NCI-H2029 (cell line): Measurements from ENCODE around the gene PROCR.
"Not testable (repeated sequence)": the region's sequence is repeated elsewhere in the genome, so short reads cannot be mapped to it uniquely, and the experiment has no call there.

Experiments
- DNase-seq: peaks from one replicate; lab custom pipeline; 2025; lab: John Stamatoyannopoulos, UW

The PROCR gene

GRCh38 chr20:35171753-35172433 lies at the start of gene PROCR:
Gene PROCR (plus strand): TSS chr20:35172072. CDS start chr20:35172155, 83 bp downstream.
- peak; percentile 59 for DNase-seq

GRCh38 chr20:35122756-35123405 lies 49.0 kb upstream of the PROCR start:
- no peak for DNase-seq

GRCh38 chr20:35125753-35126152 lies 46.1 kb upstream of the PROCR start:
- no peak for DNase-seq

GRCh38 chr20:35129647-35130069 lies 42.2 kb upstream of the PROCR start:
- peak; percentile 1 for DNase-seq

DNA sequence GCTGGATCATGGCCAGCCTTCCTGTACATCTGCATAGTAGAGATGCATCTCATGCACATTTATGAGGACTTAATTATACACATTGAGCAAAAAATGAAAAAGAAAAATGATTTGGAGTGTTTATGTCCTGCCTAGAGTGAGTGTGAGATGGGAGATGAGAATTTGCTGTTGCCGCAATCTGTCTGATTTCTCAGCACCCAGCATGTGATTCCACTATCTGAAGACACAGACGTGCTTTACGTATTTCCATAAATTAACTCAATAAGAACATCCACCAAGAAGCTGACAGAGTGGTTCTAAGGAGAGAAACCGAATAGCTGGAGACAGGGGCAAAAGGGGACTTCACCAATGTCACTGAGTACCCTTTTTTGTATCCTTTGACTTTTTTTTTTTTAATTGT lies 39.9 kb upstream of the PROCR start:
- no peak for DNase-seq

DNA sequence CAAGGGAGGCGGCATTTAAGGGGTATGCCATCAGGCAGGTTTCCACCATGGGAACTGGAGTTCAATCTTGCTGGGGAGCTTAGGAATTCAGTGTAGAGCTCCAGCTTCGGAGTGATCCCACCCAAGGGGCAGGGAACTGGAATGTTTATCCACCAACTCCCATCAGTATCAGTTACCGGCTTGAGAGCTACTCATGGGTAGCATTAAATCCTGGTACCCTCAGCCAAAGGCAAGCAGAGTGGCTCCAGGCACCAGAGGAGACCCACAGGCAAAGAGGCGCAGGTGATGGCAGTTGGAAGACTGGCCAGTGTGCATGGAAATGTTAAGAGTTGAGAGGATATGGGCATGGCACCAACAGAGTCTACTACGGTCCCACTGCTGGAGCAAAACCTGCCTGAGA lies 38.8 kb upstream of the PROCR start:
- DNase-seq, result no peak

GRCh38 chr20:35133735-35134134 lies 38.1 kb upstream of the PROCR start:
- DNase-seq, result no peak

DNA sequence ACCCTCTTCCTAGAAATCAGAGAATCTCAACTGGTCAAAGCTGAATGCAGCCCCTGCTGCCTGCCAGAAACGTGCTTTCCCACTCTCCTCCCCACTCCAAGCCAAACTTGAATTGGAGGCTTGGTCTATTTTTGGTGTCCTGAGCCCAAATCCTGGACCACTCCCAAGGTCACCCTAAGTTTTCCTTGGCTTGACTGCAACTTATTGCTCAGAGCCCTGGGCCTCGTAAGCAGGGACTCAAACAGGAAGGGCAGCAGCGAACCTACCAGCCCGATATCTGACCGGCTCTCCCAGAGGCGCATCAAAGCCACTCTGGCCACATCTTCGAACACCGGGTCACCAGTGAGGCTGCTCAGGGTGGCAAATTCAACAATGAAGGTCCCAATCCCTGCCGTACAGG lies 37.4 kb upstream of the PROCR start:
- DNase-seq, result no peak

- no peak for DNase-seq
These were observed 37.0 kb upstream of the PROCR start for GRCh38 chr20:35134880-35135279.

DNA sequence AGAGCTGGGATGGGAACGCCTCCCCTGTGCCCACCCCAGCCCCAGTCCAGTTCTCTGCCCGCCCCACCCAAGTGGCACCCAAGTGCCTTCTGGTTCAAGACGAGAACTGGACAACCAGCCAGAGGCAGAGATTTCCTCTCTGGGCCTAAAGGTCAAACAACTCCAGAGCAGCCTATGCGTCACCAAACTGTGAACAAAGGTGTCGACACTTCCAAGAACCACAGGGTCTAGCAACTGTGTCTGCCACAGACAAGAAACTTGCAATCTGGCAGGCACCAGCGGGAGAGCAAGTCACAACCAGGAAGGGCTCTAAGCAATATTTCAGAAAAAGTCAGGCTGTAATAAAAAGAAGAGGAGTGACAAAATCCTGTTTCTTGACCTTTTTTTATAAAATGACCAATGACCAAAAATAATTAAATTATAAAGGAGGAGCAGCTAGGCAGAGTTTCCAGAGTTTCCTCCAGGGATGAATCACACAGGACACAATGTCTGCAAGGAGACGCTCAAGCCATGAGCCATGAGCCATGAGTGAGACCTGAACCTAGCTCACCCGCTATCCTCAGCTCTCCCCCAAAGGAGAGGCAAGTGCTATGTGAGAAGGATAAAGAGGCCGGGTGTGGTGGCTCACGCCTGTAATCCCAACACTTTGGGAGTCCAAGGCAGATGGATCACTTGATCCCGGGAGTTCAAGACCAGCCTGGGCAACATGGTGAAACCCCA lies 35.8 kb upstream of the PROCR start:
- no peak for DNase-seq

- no peak for DNase-seq
These were observed 27.2 kb upstream of the PROCR start for GRCh38 chr20:35144694-35145093.

DNA sequence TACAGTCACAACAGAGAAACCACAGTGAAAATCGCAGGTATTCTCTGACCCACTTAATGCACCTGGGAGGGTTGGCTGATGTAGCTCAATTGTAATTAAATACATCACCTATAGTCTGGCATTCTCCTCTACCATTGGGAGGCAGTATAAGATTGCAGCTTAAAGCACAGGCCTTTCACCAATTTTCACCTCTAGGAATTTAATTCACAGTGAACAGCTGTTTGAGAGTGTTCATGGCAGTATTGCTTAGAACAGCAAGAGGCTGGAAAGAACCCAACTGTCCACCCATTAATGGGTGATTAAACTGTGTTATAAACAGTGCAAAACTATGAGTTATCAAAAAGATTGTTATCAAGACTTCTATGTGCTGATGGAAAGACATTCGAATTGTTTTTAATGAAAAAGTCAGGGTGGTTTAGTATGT lies 26.7 kb upstream of the PROCR start:
- peak; percentile 13 for DNase-seq

- no peak for DNase-seq
These were observed 25.5 kb upstream of the PROCR start for GRCh38 chr20:35146299-35146919.

GRCh38 chr20:35146920-35147574 lies 24.8 kb upstream of the PROCR start, which contains the start of gene EDEM2:
Gene EDEM2 (minus strand): TSS chr20:35147336. CDS start chr20:35147258, 78 bp downstream.
- DNase-seq, result peak; percentile 83

- not testable (repeated sequence) for DNase-seq
These were observed 24.2 kb upstream of the PROCR start for GRCh38 chr20:35147575-35148071.

DNA sequence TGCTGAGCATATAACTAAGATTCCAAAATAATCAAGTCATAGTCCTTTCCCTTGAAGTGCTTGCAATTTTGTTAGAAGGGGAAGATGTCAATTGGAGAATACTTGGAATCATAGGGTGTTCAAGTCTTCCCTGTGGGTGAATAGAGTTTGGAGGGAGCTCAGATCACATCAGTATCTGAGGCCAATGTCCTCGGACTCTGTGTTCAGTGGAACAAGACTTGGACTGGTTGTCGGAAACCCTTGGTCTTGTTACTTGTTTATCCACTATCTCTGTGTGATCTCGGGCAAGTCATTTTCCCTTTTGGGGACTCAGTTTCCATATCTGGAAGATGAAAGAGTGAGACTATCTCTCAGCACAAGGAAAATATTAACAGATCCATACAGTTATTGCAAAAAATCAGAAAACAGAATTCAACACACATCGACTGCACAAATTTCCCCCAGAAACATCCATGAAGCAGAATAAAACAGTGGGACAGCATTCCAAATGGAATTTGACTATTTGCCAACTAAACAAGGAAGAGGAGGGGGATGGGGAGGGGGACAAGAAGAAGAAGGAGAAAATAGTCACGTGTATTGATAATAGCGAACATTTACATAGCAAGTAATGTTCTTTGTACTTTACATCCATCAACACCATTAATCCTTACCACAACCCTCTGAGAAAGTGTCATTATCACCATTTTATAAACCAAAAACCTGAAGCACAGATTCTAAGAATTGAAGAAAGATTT lies 20.9 kb upstream of the PROCR start:
- no peak for DNase-seq

DNA sequence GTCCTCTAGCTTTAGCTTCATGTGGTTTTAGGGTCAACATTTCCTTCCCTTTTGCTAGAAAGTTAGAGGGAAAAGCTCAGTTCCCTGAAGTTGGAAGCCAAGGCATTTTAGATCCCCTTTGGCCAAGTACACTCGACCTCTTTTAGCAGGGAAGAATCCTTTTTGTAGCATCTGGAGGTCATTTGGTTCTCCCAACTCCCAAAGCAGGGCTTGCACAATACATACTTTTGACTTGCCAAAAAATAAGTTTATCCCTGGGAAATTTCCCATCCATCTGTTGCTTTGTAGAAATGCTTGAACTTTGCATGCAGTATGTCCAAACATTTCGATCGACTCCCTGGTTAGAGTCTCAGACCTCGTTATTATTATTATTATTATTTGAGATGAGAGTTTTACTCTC lies 20.1 kb upstream of the PROCR start:
- no peak for DNase-seq

GRCh38 chr20:35155936-35156335 lies 15.9 kb upstream of the PROCR start:
- no peak for DNase-seq

DNA sequence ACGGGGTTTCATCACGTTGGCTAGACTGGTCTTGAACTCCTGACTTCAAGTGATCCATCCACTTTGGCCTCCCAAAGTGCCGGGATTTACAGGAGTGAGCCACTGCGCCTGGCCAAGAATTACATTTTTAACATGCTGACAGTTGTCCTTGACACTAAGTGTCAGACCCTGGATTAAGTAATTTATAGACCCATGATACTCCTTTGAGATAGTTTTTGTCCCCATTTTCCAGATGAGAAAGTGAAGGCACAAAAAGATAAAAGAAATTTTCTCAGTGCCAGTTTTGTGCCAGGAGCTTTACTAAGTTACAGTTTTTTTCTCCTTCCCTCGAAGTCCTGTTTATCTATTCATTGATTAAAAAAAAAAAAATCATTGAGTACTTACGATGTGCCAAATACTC lies 14.9 kb upstream of the PROCR start:
- DNase-seq, result no peak

GRCh38 chr20:35160341-35160740 lies 11.5 kb upstream of the PROCR start:
- not testable (repeated sequence) for DNase-seq

- DNase-seq, result not testable (repeated sequence)
These were observed 7.3 kb upstream of the PROCR start for GRCh38 chr20:35164531-35164930.
